Medulla oblongata (tissue), 1 donor: ENCODE results near the gene JPT1.
"Not testable (repeated sequence)": the region's sequence is repeated elsewhere in the genome, so short reads cannot be mapped to it uniquely, and the experiment has no call there.

Source experiments
- DNase-seq: peaks from one replicate; pipeline ENCODE4 v3.0.0-alpha.2; 2015; ENCODE audit errors: extremely low spot score

Gene JPT1

GRCh38 chr17:75154195-75155106, at the start of gene JPT1:
Gene JPT1, minus strand, starts transcription at chr17:75154512. Its CDS starts 115 bp downstream, at chr17:75154397.
- peak; percentile 99 for DNase-seq

DNA sequence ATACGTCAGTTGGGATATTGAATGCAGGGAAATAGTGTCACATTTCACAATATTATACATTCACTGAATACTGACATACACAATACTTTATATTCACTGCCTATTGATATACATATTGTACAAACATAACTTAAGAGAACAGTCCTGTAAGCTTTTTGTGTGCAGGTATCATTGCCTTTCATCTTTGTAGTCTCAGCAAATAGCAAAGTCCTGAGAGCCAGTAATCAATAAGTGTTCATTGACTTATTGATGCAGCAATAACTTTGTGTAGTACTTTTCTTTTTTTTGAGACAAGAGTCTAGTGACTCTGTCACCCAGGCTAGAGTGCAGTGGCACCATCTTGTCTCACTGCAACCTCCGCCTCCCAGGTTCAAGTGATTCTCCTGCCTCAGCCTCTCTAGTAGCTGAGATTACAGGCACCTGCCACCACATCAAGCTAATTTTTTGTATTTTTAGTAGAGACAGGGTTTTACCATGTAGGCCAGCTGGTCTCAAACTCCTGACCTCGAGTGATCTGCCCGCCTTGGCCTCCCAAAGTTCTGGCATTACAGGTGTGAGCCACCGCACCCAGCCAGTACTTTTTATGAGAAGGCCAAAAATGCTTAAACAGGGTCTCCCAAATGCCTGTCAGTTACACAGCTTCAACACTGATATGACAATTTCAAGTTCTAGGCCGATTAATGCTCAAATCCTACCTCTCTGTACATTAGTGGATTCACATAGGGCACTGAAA, 45.7 kb upstream of the JPT1 start:
- no peak for DNase-seq

GRCh38 chr17:75194879-75195278, 40.6 kb upstream of the JPT1 start:
- DNase-seq: no peak

GRCh38 chr17:75191584-75191983, 37.3 kb upstream of the JPT1 start:
- DNase-seq: no peak

DNA sequence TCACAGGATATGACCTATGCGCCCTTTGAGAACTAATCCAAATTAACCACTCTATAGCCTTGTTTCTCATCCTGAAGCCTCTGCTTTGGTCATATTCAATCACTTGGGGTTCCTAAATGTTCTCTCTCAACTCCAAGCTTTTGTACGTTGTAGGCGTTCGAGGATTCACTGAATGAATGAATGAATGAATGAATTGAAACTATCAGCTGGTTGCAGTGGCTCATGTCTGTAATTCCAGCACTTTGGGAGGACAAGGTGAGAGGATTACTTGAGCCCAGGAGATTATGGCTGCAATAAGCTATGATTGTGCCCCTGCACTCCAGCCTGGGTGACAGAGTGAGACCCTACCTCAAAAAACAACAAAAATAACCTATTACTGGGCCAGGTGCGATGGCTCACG, 34.3 kb upstream of the JPT1 start:
- no peak for DNase-seq

DNA sequence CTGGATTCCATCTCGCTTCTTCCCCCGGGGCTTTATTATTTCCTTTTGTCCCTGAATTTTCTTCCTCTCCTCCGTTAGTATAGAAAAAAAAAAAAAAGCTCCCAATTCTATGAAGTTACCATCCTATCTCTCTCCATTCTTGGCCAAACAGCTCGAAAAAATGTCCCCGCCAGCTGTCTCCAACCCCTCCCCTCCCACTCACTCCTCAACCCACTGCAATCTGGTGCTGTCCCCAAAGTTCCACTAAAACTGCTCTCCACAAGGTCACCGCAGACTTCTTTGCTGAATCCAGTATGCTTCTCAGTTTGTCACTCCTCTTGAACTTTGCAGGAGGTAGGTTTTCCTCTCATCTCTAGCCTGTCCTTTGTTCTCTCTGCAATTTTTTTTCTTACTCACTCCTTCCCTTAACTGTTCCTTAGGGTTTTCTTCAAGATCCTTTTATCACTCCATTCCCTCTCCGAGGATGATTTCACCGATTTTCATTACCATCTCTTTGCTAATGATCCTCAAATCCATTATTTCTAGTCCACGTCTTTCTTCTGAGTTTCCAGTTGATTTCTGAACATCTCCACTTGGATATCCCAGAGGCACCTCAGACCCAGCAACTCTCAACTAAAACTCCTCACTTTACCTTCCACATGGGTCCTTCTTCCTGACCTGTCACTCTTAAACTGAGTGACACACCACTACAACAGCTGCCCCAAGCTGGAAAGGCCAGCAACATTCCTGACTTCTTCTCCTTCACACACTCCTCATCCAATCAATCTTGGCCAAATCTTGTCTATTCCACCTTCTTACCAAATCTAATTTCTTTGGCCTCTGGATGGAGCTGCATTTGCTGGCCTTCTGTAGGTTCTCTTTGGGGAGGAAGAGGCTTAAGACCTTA, 29.9 kb upstream of the JPT1 start:
- DNase-seq: no peak

GRCh38 chr17:75182569-75183436, 28.5 kb upstream of the JPT1 start, which contains the start of gene SUMO2:
Gene SUMO2, minus strand, starts transcription at chr17:75182959. Its CDS starts 125 bp downstream, at chr17:75182834.
- peak; percentile 94 for DNase-seq

- no peak for DNase-seq
Measured at GRCh38 chr17:75182319-75182568, 27.9 kb upstream of the JPT1 start.

- peak; percentile 50 for DNase-seq
Measured at GRCh38 chr17:75181608-75182318, 27.5 kb upstream of the JPT1 start.

GRCh38 chr17:75181110-75181509, 26.8 kb upstream of the JPT1 start:
- DNase-seq: peak; percentile 4

GRCh38 chr17:75178453-75178852, 24.1 kb upstream of the JPT1 start:
- DNase-seq: no peak

DNA sequence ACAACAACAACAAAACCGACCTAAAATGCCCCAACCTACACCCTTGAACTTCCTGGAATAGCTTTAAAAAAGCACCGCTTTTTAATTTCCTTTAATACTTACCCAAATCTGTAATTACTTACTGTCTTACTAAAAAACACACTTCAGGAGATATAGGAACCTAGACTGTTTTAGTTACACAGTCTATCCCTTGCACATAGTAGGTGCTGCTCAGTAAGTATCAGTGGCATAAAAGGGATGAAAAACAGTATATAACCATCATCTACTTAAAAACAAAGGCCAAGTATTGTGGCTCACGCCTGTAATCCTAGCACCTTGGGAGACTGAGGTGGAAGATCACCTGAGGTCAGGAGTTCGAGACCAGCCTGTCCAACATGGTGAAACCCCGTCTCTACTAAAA, 22.3 kb upstream of the JPT1 start:
- DNase-seq: no peak

DNA sequence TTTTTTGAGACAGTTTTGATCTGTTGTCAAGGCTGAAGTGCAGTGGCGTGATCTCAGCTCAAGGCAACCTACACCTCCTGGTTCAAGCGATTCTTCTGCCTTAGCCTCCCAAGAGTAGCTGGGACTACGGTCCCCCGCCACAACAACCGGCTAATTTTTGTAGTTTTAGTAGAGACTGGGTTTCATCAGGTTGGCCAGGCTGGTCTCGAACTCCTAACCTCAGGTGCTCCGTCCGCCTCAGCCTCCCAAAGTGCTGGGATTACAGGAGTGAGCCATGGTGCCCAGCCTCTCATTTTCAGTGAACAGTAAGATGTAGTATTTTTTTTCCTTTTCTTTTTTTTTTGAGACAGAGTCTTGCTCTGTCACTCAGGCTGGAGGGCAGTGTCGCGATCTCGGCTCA, 20.7 kb upstream of the JPT1 start:
- DNase-seq: no peak

GRCh38 chr17:75173526-75173925, 19.2 kb upstream of the JPT1 start:
- no peak for DNase-seq

DNA sequence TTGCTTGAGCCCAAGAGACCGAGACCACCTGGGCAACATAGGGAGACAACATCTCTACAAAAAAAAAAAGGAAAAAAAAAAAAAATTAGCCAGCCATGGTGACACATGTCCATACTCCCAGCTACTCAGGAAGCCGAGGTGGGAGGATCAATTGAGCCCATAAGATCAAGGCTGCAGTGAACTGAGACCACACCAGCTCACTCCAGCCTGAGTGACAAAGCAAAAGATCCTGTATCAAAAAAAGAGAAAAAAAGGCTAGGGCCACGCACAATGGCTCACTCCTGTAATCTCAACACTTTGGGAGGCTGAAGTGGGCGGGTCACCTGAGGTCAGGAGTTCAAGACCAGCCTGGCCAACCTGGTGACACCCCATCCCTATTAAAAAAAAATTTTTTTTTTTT, 14.7 kb upstream of the JPT1 start:
- no peak for DNase-seq

DNA sequence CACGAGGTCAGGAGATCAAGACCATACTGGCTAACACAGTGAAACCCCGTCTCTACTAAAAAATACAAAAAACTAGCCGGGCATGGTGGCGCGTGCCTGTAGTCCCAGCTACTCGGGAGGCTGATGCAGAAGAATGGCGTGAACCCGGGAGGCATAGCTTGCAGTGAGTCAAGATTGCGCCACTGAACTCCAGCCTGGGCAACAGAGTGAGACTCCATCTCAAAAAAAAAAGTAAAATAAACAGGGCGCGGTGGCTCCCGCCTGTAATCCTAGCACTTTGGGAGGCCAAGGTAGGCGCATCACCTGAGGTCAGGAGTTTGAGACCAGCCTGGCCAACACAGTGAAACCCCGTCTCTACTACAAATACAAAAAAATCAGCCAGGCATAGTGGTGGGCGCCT, 10.3 kb upstream of the JPT1 start:
- DNase-seq: not testable (repeated sequence)

- no peak for DNase-seq
Measured at GRCh38 chr17:75163074-75163473, 8.8 kb upstream of the JPT1 start.

DNA sequence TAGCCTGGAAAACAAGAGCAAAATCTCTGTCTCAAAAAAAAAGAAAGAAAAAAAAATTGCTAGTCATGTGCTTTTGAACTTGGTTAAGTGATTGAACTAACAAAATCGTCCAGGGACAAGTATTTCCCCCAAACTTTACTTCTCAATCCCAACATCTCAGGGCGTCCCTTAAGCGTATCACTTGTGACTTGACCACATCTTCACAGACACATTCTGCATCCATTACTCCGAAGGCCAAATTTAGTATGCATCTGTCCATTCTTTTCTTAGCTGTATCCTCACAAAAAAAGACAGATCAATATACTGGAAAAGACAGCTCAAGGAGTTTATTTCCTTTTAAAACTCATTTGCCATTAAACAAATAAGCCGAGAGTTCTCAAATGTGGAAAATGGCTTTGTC, 5.9 kb upstream of the JPT1 start:
- no peak for DNase-seq

GRCh38 chr17:75159196-75160031, 5.1 kb upstream of the JPT1 start:
- no peak for DNase-seq

GRCh38 chr17:75158480-75158879, 4.2 kb upstream of the JPT1 start:
- DNase-seq: not testable (repeated sequence)
